ENCODE results near the gene ABL1.
"Not testable (repeated sequence)": the region's sequence is repeated elsewhere in the genome, so short reads cannot be mapped to it uniquely, and the experiment has no call there.

DNA sequence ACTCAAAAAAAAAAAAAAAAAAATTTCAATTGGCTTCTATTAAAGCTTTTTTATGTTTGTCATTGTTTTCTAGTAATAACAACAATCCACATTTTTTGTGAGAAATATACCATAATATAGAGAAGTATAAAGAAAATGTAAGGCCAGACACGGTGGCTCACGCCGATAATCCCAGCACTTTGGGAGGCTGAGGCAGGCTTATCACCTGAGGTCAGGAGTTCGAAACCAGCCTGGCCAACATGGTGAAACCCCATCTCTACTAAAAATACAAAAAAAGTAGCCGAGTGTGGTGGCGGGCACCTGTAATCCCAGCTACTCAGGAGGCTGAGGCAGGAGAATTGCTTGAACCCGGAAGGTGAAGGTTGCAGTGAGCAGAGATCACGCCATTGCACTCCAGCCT is 13.5 kb downstream of the ABL1 start:
- TF ChIP-seq, protein P1, sequence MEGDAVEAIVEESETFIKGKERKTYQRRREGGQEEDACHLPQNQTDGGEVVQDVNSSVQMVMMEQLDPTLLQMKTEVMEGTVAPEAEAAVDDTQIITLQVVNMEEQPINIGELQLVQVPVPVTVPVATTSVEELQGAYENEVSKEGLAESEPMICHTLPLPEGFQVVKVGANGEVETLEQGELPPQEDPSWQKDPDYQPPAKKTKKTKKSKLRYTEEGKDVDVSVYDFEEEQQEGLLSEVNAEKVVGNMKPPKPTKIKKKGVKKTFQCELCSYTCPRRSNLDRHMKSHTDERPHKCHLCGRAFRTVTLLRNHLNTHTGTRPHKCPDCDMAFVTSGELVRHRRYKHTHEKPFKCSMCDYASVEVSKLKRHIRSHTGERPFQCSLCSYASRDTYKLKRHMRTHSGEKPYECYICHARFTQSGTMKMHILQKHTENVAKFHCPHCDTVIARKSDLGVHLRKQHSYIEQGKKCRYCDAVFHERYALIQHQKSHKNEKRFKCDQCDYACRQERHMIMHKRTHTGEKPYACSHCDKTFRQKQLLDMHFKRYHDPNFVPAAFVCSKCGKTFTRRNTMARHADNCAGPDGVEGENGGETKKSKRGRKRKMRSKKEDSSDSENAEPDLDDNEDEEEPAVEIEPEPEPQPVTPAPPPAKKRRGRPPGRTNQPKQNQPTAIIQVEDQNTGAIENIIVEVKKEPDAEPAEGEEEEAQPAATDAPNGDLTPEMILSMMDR (IDR thresholded peaks at IDR 0.05; ENCODE audit: borderline replicate concordance, extremely low read depth, low read length, poor library complexity, severe bottlenecking) = not testable (repeated sequence)
- TF ChIP-seq EZH2 (IDR thresholded peaks at IDR 0.05; ENCODE audit: borderline replicate concordance, low read depth, low read length, severe bottlenecking) = not testable (repeated sequence)
